Stomach (tissue), 9 donors: ENCODE data around the gene NEU4. TPM values are rescaled to one million over a fixed set of nuclear protein-coding genes. Genes with fewer than 3 reads are reported as not detected.

Source experiments
- DNase-seq, 2 donors: peaks; one replicate each; pipeline versions ENCODE4 v3.0.0 to v3.0.0-alpha.2; 2013 to 2019
- H3K27ac ChIP-seq, 5 donors: fragments of 200-600 bp in 4 of 5; sonication (generic) in 4 of 5; one replicate each; pipeline ENCODE4 v1.5.1; 2013 to 2019; ENCODE audit warnings: mild to moderate bottlenecking in 1 of 5, moderate library complexity in 1 of 5
- H3K27me3 ChIP-seq, 3 donors: fragments of 200-600 bp; sonication (generic); one replicate each; pipeline ENCODE4 v1.5.1; 2017 to 2019; ENCODE audit warnings: mixed run types in 1 of 3
- H3K36me3 ChIP-seq, 4 donors: fragments of 200-600 bp; sonication (generic); 1 replicate in 3 of 4; 2 replicates in 1 of 4; pipeline ENCODE4 v1.5.1; 2016 to 2019
- H3K4me1 ChIP-seq, 4 donors: fragments of 200-600 bp; sonication (generic); one replicate each; pipeline ENCODE4 v1.5.1; 2016 to 2019
- H3K4me3 ChIP-seq, 4 donors: fragments of 200-600 bp; sonication (generic) in 3 of 4; one replicate each; pipeline ENCODE4 v1.5.1; 2016 to 2019; ENCODE audit warnings: mild to moderate bottlenecking in 1 of 4
- H3K9me3 ChIP-seq, 4 donors: fragments of 200-600 bp; sonication (generic); one replicate each; pipeline ENCODE4 v1.5.1; 2016 to 2019
- EP300 ChIP-seq: sonication (generic); formaldehyde crosslinking; IDR thresholded peaks from one replicate; pipeline ENCODE4 v1.6.1; 2017; ENCODE audit warnings: antibody characterized with exemption
- POLR2A ChIP-seq, 4 donors: fragments of 450-650 bp; IDR thresholded peaks; one replicate each; pipeline ENCODE4 v1.6.1; 2016; ENCODE audit warnings: antibody characterized with exemption in 4 of 4, control low read depth in 2 of 4, mild to moderate bottlenecking in 1 of 4, moderate library complexity in 1 of 4
- POLR2AphosphoS5 ChIP-seq, 3 donors: sonication (generic); formaldehyde crosslinking; IDR thresholded peaks; one replicate each; pipeline ENCODE4 v1.6.1; 2016; ENCODE audit warnings: antibody characterized with exemption in 3 of 3
- WGBS, 5 donors: extraction: QIAGEN DNeasy Blood & Tissue Kit in 3 of 5; methylation state at CpG; one replicate each; pipeline versions ENCODE4 v1.1.5 to v1.1.7; 2013 to 2018; 5-methylcytosine and 5-hydroxymethylcytosine counted together
- intact Hi-C: fragments of 100-400 bp; cut with DNase I; formaldehyde crosslinking; loops from one replicate; pipeline ENCODE4 v1.15.1; 2023; ENCODE audit warnings: low total_unique reads
- polyA plus RNA-seq, 3 donors: library from polyadenylated mRNA; stranded (reverse); fragments of 200-250 nt; gene quantifications; one replicate each; pipeline ENCODE4 v1.2.3, GENCODE V29; 2013
- total RNA-seq, 5 donors: library from RNA; depleted of rRNA; stranded (reverse); fragments of >200 nt; gene quantifications; one replicate each; pipeline versions ENCODE4 v1.1.0 to v1.2.3, GENCODE V29; 2014 to 2016
- TF ChIP-seq, protein P1 (sequence below), 7 experiments: fragments of 450-650 bp in 4 of 7; fragments of 200-600 bp in 3 of 7; sonication (generic) in 3 of 7; IDR thresholded peaks; one replicate each; pipeline ENCODE4 v1.5.1; 2016 to 2019; ENCODE audit warnings: antibody characterized with exemption in 7 of 7, control low read depth in 2 of 7, mild to moderate bottlenecking in 1 of 7
- donor health status: healthy with polysubstance abuse.
- donor health status: Bipolar disorder and iron deficiency.
- donor health status: healthy.

NEU4 gene
- total and polyA plus RNA-seq, 8 donors, result 0.08 to 415 TPM; not detected in 6

DNA sequence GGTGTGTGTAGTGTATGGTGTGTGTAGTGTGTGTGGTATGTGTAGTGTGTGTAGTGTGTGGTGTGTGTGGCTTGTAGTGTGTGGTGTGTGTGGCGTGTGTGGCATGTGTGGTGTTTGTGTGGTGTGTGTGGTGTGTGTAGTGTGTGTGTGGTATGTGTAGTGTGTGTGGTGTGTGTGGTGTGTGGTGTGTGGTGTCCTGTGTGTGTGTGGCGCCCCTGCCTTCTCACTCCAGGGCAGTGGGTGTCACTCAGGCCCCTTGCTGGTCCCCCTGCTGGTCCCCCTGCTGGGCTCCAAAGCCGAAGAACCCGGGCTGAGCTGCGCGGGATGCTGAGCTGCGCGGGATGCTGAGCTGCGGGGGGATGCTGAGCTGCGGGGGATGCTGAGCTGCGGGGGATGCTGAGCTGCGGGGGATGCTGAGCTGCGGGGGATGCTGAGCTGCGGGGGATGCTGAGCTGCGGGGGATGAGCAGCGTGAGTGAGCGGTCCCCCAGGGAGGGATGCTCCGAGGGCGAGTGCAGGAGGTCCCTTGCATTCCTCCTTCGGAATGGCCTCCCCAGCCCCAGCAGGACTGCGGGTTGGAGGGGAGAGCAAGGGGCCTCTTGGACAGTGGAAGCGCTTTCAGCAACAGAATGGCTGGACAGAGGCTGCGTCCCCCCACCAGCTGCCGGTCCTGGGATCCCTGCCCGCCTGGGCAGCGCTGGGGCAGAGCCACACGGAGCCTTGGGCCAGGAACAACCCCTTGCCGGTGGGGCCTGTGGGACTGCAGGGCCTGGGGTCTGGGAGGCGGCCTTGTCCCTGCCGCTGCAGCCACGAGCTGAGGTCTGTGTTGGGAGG, 57.2 kb downstream of the NEU4 start:
- DNase-seq, result peak in 1 of 2 donors; percentile 65
- no peak overlapping the region for H3K4me3 ChIP-seq
- no peaks in the 10 kb centered on the region for H3K9me3 ChIP-seq
- peaks cover 0 to 92% (median 42%) of the 10 kb centered on the region in 3 donors for H3K27me3 ChIP-seq
- TF ChIP-seq POLR2A (IDR thresholded peaks at IDR 0.05) (no peak), EP300 (no peak), POLR2AphosphoS5 (IDR thresholded peaks at IDR 0.05) (no peak)
- TF ChIP-seq, protein P1, sequence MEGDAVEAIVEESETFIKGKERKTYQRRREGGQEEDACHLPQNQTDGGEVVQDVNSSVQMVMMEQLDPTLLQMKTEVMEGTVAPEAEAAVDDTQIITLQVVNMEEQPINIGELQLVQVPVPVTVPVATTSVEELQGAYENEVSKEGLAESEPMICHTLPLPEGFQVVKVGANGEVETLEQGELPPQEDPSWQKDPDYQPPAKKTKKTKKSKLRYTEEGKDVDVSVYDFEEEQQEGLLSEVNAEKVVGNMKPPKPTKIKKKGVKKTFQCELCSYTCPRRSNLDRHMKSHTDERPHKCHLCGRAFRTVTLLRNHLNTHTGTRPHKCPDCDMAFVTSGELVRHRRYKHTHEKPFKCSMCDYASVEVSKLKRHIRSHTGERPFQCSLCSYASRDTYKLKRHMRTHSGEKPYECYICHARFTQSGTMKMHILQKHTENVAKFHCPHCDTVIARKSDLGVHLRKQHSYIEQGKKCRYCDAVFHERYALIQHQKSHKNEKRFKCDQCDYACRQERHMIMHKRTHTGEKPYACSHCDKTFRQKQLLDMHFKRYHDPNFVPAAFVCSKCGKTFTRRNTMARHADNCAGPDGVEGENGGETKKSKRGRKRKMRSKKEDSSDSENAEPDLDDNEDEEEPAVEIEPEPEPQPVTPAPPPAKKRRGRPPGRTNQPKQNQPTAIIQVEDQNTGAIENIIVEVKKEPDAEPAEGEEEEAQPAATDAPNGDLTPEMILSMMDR (IDR thresholded peaks at IDR 0.05), result no peak
- H3K36me3 ChIP-seq, result no peaks in the 10 kb centered on the region
- H3K27ac ChIP-seq, result no peak overlapping the region
- peaks cover 0 to 22% (median 4%) of the 10 kb centered on the region in 4 donors for H3K4me1 ChIP-seq
- 10 to 20% (median 17%) methylated on average over 7 to 31 of the region's 31 CpGs for WGBS, 5 donors
- intact Hi-C loops, result no loop called here

Other genes with a start within 250 kb of the NEU4 start
- gene THAP4, start 172.0 kb upstream of the NEU4 start, total RNA-seq, result 100 to 1,000 TPM in 1 of 5 donors, 10 to 100 TPM in 4; 16.0 to 172 (median 33.0) TPM
- gene THAP4, start 172.0 kb upstream of the NEU4 start, polyA plus RNA-seq, result 10 to 100 TPM; 53.8 to 64.1 (median 58.9) TPM
- 100 to 1,000 TPM in 2 of 5 donors, 10 to 100 TPM in 3; 45.5 to 162 (median 98.5) TPM for gene ATG4B, start 171.5 kb upstream of the NEU4 start, total RNA-seq
- 10 to 100 TPM; 31.5 to 42.5 (median 36.7) TPM for gene ATG4B, start 171.5 kb upstream of the NEU4 start, polyA plus RNA-seq
- gene DTYMK, start 122.4 kb upstream of the NEU4 start, total RNA-seq, result 10 to 100 TPM in 3 of 5 donors, 1 to 10 TPM in 2; 3.5 to 50.0 (median 14.1) TPM
- gene DTYMK, start 122.4 kb upstream of the NEU4 start, polyA plus RNA-seq, result 10 to 100 TPM; 16.5 to 29.9 (median 26.9) TPM
- gene ING5, start 107.2 kb upstream of the NEU4 start, total RNA-seq, result 100 to 1,000 TPM in 2 of 5 donors, 10 to 100 TPM in 3; 29.0 to 160 (median 35.4) TPM
- 10 to 100 TPM; 19.9 to 39.0 (median 25.1) TPM for gene ING5, start 107.2 kb upstream of the NEU4 start, polyA plus RNA-seq
- gene D2HGDH, start 74.6 kb upstream of the NEU4 start, total RNA-seq, result 100 to 1,000 TPM in 1 of 5 donors, 10 to 100 TPM in 4; 17.3 to 369 (median 31.2) TPM
- 10 to 100 TPM; 19.1 to 35.4 (median 19.1) TPM for gene D2HGDH, start 74.6 kb upstream of the NEU4 start, polyA plus RNA-seq
- 100 to 1,000 TPM in 1 of 5 donors, not detected in 4; 311 TPM for gene GAL3ST2, start 32.4 kb upstream of the NEU4 start, total RNA-seq
- gene GAL3ST2, start 32.4 kb upstream of the NEU4 start, polyA plus RNA-seq, result not detected
- gene PDCD1, start 49.7 kb downstream of the NEU4 start, total RNA-seq, result 1 to 10 TPM in 1 of 5 donors, under 1 TPM in 1, not detected in 3; 0.18 to 2.2 TPM
- gene PDCD1, start 49.7 kb downstream of the NEU4 start, polyA plus RNA-seq, result under 1 TPM; 0.31 to 0.76 (median 0.60) TPM
- gene RTP5, start 60.5 kb downstream of the NEU4 start, total RNA-seq, result under 1 TPM in 1 of 5 donors, not detected in 4; 0.43 TPM
- under 1 TPM in 1 of 3 donors, not detected in 2; 0.10 TPM for gene RTP5, start 60.5 kb downstream of the NEU4 start, polyA plus RNA-seq